ENCODE measurements around the gene MARK3.
A peak's percentile ranks its signal among the peaks of the same experiment; 100 is the strongest.

DNA sequence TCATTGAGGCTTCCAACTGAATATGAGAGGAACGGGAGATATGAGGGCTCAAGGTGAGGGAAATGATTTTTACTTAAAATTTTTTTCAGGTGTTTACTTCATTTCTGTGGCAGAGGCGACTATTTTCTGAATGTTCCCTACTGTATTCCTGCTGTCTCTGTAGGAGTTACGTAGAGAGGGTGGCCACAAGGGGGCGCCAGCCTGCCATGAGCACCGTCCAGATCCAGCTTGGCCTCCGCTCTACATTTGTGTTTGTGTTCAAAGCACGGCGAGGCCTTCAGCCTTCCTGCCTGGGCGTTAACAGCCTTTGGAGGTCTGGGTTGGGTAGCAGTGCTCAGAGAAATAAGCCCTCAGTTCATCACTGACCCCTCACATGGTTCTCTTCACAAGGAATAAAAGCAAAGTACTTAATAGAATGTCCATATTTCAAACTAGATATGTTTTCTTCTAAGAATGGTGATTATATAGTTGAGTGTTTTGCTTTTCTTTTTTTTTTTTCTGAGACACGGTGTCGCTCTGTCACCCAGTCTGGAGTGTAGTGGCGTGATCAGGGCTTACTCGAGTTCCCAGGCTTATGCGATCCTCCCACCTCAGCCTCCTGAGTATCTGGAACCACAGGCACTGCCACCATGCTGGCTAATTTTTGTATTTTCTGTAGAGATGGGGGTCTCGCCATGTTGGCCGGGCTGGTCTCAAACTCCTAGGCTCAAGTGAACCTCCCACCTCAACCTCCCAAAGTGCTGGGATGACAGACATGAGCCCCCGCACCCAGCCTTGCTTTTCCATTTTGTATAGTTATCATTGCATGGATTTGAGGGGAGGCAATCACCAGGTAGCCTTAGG, 115.2 kb downstream of the MARK3 start:
- TF ChIP-seq, protein P1, sequence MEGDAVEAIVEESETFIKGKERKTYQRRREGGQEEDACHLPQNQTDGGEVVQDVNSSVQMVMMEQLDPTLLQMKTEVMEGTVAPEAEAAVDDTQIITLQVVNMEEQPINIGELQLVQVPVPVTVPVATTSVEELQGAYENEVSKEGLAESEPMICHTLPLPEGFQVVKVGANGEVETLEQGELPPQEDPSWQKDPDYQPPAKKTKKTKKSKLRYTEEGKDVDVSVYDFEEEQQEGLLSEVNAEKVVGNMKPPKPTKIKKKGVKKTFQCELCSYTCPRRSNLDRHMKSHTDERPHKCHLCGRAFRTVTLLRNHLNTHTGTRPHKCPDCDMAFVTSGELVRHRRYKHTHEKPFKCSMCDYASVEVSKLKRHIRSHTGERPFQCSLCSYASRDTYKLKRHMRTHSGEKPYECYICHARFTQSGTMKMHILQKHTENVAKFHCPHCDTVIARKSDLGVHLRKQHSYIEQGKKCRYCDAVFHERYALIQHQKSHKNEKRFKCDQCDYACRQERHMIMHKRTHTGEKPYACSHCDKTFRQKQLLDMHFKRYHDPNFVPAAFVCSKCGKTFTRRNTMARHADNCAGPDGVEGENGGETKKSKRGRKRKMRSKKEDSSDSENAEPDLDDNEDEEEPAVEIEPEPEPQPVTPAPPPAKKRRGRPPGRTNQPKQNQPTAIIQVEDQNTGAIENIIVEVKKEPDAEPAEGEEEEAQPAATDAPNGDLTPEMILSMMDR (IDR thresholded peaks at IDR 0.05; ENCODE audit: insufficient read depth, low read depth, low read length) = peak; percentile 94
- TF ChIP-seq EZH2 (IDR thresholded peaks at IDR 0.05; ENCODE audit: insufficient read depth, low read length) = no peak
